T-helper 1 cell treated with Interleukin-12 subunit alpha and Interleukin-12 subunit beta and Interleukin-4 antibody, amounts not matched to agents 30 ng/mL and 1 ng/mL, for 36 hours (primary cell): ENCODE measurements around the gene FAM120A. TPM values are rescaled to one million over a fixed set of nuclear protein-coding genes. Genes with fewer than 3 reads are reported as not detected.

Source experiments
- intact Hi-C: fragments of 100-400 bp; cut with micrococcal nuclease; formaldehyde crosslinking; loops from one replicate; pipeline ENCODE4 v1.15.1; 2024
- total RNA-seq: library from RNA; stranded (reverse); gene quantifications from 2 replicates; pipeline ENCODE4 v1.2.3, GENCODE V29; 2022

The FAM120A gene
- total RNA-seq, 1 donor from 2014 or later: 143 TPM

GRCh38 chr9:93467062-93467416, 15.6 kb downstream of the FAM120A start:
- intact Hi-C loops: no loop called here

GRCh38 chr9:93467462-93467861, 16.0 kb downstream of the FAM120A start:
- intact Hi-C loops: no loop called here

GRCh38 chr9:93468763-93469456, 17.4 kb downstream of the FAM120A start:
- intact Hi-C loops: no loop called here

- intact Hi-C loops: no loop called here
Observed at GRCh38 chr9:93470391-93470790, 18.9 kb downstream of the FAM120A start.

GRCh38 chr9:93471124-93471523, 19.6 kb downstream of the FAM120A start:
- intact Hi-C loops: no loop called here

GRCh38 chr9:93473411-93473810, 21.9 kb downstream of the FAM120A start:
- intact Hi-C loops: no loop called here

GRCh38 chr9:93475108-93475507, 23.6 kb downstream of the FAM120A start:
- intact Hi-C loops: no loop called here

GRCh38 chr9:93475856-93476255, 24.4 kb downstream of the FAM120A start:
- intact Hi-C loops: no loop called here

- intact Hi-C loops: no loop called here
Observed at GRCh38 chr9:93476924-93477323, 25.4 kb downstream of the FAM120A start.

GRCh38 chr9:93477397-93477796, 25.9 kb downstream of the FAM120A start:
- intact Hi-C loops: no loop called here

- intact Hi-C loops: no loop called here
Observed at GRCh38 chr9:93479726-93480125, 28.2 kb downstream of the FAM120A start.

- intact Hi-C loops: no loop called here
Observed at GRCh38 chr9:93480262-93480661, 28.8 kb downstream of the FAM120A start.

- intact Hi-C loops: no loop called here
Observed at GRCh38 chr9:93480728-93481324, 29.3 kb downstream of the FAM120A start.

- intact Hi-C loops: no loop called here
Observed at GRCh38 chr9:93483497-93483896, 32.0 kb downstream of the FAM120A start.

GRCh38 chr9:93486268-93486667, 34.8 kb downstream of the FAM120A start:
- intact Hi-C loops: no loop called here

GRCh38 chr9:93488244-93488643, 36.8 kb downstream of the FAM120A start:
- intact Hi-C loops: no loop called here

GRCh38 chr9:93491593-93492232, 40.2 kb downstream of the FAM120A start:
- intact Hi-C loops: no loop called here

GRCh38 chr9:93492327-93492726, 40.8 kb downstream of the FAM120A start:
- intact Hi-C loops: no loop called here

GRCh38 chr9:93493949-93494348, 42.5 kb downstream of the FAM120A start:
- intact Hi-C loops: no loop called here

GRCh38 chr9:93496285-93496684, 44.8 kb downstream of the FAM120A start:
- intact Hi-C loops: no loop called here

GRCh38 chr9:93500571-93501298, 49.2 kb downstream of the FAM120A start:
- intact Hi-C loops: loop anchor here (1.0 to 2.0 kb wide), 3 partner anchors 36 to 66 kb away; partner anchors contain the start of gene FAM120AOS

- intact Hi-C loops: loop anchor here (1.0 to 2.0 kb wide), 3 partner anchors 37 to 65 kb away; partner anchors contain the start of gene FAM120AOS
Observed at GRCh38 chr9:93501406-93501805, 49.9 kb downstream of the FAM120A start.
